Prostate gland (tissue), 2 donors: ENCODE measurements around the gene ARFIP1.

Experiments
- CTCF ChIP-seq, 4 experiments: fragments of 200-600 bp in 2 of 4; fragments of 450-650 bp in 2 of 4; sonication (generic) in 2 of 4; IDR thresholded peaks; 1 replicate in 3 of 4; 2 replicates in 1 of 4; pipeline ENCODE4 v1.5.1; 2016 to 2019; ENCODE audit warnings: antibody characterized with exemption in 4 of 4, mild to moderate bottlenecking in 2 of 4, moderate library complexity in 2 of 4
- POLR2A ChIP-seq: fragments of 450-650 bp; IDR thresholded peaks from one replicate; pipeline ENCODE4 v1.6.1; 2016; ENCODE audit warnings: antibody characterized with exemption, mild to moderate bottlenecking

- no peak for TF ChIP-seq CTCF (IDR thresholded peaks at IDR 0.05)
- no peak for TF ChIP-seq POLR2A
Observed at GRCh38 chr4:152831416-152831815, 51.7 kb downstream of the ARFIP1 start.
